GM12872 (cell line): Measurements from ENCODE around the gene WWOX.

Source experiments
- CTCF ChIP-seq: IDR thresholded peaks from 3 replicates; pipeline ENCODE4 v1.5.1; 2011; ENCODE audit warnings: low read depth, mild to moderate bottlenecking, low read length, moderate library complexity; ENCODE audit not compliant: insufficient read depth

The WWOX gene

GRCh38 chr16:78072275-78072674, 27.2 kb upstream of the WWOX start:
- TF ChIP-seq CTCF: no peak

- no peak for TF ChIP-seq CTCF
Observed at GRCh38 chr16:78075800-78076199, 23.7 kb upstream of the WWOX start.

GRCh38 chr16:78081341-78081740, 18.1 kb upstream of the WWOX start:
- TF ChIP-seq CTCF: no peak

- TF ChIP-seq CTCF: no peak
Observed at GRCh38 chr16:78091419-78091818, 8.0 kb upstream of the WWOX start.

GRCh38 chr16:78092758-78093157, 6.7 kb upstream of the WWOX start:
- TF ChIP-seq CTCF: no peak

- TF ChIP-seq CTCF: no peak
Observed at GRCh38 chr16:78094166-78094565, 5.3 kb upstream of the WWOX start.

GRCh38 chr16:78094998-78095397, 4.5 kb upstream of the WWOX start:
- no peak for TF ChIP-seq CTCF

GRCh38 chr16:78096386-78096785, 3.1 kb upstream of the WWOX start:
- no peak for TF ChIP-seq CTCF
